GM15510 (cell line): ENCODE data around the gene GRIN3A.

Experiments used
- POLR2A ChIP-seq: IDR thresholded peaks from 3 replicates; pipeline ENCODE4 v1.6.1; 2011; ENCODE audit warnings: borderline replicate concordance; ENCODE audit not compliant: insufficient read length; ENCODE audit errors: extremely low read depth

The GRIN3A gene

DNA sequence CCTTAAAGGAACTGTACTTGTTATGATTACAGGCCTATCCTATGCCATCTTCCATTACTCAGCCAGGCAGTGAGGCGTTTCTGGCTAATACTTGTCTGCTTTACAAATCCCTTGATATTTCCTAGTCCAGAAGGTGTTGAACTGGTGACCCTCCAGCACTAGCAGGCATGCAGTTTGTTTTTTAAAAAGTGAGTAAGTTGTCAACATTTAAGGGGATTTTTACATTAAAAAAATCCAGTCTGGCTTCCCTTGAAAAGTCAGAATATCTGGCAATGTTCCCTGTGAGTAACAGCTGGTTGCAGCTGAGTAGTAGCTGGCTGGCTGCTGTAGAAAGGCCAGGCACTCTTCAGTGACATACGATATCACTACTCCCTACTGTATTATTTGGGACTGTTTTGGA, 21.8 kb downstream of the GRIN3A start:
- no peak for TF ChIP-seq POLR2A

DNA sequence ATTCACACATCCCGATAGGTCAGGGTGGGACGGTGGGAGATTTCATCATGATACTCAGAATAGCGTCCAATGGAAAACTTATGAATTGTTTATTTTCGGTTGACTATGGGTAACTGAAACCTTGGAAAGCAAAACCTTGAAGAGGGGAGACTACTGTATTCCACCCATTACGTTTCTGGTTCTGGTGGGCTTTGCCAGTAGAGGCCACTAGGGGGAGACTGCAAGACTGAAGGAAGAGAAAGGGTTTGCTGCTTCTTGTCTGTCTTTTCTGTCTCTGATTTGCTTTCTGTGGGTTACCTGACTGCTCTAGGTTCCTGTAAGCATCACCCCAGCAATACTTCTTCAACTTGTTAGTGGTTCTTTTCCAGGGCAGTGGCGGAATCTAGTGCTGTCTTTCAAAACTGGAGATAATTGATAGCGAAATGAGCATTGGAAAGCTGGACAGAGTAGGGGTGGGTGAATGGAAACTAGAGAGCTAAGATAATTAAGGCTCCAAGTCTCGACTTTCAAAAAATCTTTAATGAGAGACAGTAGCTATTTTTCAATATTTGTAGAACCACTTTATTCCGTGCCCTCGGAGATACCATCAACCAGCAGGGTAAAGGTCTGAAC, 27.0 kb downstream of the GRIN3A start:
- no peak for TF ChIP-seq POLR2A

DNA sequence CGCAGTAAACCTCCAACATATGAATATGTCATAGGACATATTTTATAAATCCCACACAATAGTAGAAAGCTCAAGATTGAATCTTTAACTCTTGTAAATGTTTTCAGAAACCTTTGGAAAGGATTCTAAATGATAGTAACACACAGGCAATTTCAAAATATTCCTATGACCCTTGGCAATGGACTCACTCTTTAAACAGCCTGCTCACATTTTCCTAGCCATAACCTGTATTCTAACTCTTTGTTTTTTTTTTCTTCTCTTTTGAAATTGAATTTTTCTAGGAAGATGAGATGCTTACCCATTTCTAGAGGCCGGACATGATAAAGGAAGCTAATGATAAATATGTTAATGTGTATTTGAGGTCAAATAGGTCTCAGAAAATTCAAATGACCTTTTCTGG, 29.6 kb downstream of the GRIN3A start:
- TF ChIP-seq POLR2A: no peak

DNA sequence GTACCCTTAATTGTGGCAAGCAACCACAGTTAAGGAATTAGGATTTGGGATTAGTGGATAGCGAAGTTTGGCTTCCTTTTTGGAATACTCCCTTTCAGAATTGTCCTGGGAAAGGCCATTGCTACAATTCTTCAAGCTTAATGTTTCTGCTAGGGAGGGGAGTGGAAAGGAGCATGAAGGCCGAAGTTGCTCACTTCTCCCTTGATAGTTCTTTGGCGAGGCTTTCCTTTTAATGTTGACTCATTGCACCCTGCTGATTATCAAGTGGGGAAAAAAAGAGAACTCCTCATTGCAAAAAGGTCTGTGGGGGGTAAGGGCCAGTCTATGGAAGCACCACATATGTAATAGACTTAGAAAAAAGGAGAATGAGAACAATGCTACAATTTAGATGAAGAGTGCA, 30.7 kb downstream of the GRIN3A start:
- TF ChIP-seq POLR2A: no peak

DNA sequence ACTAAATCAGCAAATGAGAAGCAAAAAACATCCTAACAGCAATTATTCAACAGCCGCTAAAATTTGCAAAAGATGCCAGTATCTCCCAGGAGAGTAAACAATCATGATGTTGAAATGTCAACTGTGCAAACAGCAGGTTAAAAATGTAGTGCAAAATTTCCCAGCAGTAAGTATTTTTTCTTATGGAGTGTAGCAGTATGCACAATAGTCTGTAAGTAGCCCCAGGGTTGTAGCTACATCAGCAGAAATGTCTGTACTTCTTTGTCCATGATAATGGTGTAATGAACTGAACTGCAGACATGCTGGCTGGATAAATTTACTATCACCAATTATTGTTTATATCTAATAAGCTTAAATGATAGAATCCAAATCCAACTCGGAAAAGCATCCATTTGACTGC, 31.4 kb downstream of the GRIN3A start:
- TF ChIP-seq POLR2A: no peak

DNA sequence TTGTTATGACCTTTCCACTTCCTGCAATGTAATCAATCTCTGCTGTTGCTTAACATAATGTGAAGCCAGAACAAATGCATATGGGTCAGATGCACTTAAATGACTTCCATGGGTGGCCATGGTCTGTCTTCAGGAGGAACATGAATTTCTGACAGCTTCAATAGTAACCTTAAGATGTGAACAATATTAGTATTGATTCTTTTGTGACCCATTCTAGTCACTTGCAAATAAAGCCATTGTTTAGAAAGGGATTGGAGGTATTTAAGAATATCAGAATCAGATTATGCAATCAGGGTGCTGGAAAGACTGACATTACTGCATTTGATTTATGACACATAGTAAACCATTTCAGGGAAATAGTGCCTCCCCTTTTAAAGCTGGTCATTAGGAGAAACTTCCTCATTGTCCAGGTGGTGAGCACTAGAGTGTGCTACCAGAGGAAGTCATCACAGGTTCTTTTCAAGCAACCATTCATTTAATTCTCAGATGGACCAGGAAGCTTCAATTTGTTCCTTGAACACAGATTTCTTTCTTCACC, 32.1 kb downstream of the GRIN3A start:
- no peak for TF ChIP-seq POLR2A

DNA sequence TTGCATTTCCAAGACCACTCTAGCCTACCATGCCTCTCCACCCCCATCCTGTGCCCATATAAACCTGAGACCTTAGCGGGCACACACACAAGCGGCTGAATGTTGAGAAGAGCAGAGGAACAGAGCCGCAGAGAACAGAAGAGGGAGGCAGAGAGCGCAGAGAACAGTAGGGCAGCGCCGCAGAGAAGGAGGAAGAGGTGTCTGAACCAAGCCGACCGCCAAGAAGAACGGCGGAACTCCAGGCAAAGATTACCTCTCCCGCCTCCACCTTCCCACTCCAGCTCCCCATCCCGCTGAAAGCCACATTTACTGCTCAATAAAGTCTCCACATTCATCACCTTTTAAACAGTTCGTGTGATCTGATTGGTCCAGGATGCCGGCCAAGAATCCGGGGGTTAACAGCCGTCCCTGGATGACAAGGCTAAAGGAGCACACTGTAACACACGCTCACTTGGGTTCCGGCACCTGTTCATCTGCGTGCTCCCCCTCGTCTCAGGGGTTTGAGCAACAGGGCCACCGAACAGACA, 33.2 kb downstream of the GRIN3A start:
- no peak for TF ChIP-seq POLR2A

DNA sequence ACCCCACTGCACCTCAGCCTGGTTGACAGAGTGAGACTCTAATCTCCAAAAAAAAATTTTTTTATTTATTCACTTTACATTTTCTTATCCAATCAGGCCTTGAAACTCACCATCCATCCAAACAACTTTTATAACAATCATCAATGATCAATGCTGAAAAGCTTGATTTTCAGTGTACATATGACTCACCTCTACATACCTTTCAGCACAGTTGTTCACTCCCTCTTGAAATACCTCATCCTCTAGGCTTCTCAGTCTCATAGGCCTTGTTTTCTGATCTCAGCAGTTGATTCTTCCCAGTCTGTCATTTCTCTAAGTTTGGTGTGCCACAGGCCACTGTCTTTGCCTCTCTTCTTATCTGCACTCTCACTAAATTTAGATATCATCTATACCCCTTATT, 36.2 kb downstream of the GRIN3A start:
- TF ChIP-seq POLR2A: no peak

DNA sequence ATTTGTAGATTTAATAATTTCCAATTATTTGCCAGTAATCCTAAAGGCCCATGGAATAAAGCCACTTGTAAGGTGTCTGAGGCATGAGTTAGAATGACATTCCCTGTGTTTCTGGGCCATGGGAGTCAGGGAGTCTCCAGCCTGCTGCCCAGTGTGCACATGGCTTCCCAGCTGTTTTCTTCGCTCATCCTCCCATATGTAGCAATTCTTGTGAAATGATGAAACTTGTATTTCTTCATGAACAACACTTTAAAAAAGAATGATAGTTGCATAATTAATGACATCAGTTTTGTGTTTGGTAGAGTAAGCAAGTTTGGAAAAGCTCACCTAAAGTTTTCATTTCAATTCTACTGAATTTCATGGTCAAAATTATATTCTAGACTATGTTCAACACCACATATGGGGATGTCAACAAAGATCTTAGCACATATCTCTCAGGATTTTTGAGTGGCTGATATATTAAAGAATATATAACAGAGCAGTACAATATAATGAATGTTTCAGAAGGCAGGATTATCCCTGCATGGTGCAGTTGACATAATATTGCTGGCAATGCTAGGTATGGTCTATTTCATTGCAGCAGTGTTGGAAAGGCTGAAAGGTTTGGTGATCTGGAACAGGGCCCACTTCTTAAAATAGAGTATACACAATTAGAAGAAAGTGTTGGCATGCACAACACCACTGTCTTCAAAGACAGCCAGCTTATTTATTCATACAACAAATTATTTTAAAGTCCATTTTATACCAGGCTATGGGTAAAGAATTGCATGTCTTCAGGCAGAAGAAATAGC, 44.7 kb downstream of the GRIN3A start:
- TF ChIP-seq POLR2A: no peak

DNA sequence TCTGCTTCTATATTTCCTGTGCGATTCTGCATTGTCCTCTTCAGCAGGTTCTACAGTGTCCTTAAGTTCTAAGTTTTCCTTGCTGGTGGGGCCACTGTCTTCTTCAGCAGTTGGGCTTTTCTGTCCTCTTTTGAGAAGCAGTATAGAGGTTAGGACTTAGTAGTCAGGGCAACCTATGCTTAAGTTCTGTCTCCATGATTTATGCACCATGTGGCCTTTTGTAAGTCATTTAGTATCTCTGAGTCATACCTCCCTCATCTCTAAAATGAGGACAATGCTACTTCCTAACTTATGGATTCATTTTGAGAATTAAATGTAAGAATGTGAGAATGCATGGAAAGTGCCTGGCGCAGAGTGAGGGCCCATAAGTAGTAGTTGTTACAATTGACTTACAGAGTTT, 46.8 kb downstream of the GRIN3A start:
- TF ChIP-seq POLR2A: no peak

DNA sequence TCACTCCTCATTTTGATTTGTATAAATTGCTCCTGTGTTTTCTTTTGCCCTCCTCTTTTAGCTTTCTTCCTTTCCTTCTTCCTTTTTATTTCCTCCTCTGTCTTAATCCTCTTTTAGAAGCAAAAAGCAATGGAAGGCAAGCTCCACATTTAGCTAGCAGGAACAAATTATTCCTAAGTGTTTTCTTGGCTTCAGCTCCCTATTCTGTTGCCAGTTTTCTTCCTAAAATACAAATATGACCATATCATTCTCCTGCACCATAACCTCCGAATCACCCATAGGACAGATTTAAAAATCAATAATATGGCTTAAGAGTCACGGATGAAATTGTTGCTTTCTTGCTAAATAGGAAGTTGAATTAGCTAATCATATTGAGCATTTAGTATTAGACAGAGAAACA, 49.4 kb downstream of the GRIN3A start:
- no peak for TF ChIP-seq POLR2A

DNA sequence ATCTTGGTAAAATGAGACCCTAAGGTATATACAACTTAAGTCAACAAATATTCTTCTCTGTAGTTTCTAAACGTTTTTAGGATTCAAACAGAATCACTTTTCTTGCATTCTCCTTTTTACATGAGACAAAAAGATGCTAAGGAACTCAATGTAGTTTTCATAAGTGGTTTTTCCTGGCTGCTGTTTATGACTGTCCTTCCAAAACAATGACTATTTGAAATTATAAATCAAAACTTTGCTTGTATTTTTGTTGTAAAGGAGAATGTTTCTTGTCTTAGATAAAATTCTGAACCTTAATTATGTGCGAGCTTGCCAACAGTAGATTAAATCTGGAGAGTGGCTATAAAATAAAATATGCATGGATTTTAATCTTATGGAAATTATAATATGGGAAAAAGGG, 53.8 kb downstream of the GRIN3A start:
- no peak for TF ChIP-seq POLR2A

DNA sequence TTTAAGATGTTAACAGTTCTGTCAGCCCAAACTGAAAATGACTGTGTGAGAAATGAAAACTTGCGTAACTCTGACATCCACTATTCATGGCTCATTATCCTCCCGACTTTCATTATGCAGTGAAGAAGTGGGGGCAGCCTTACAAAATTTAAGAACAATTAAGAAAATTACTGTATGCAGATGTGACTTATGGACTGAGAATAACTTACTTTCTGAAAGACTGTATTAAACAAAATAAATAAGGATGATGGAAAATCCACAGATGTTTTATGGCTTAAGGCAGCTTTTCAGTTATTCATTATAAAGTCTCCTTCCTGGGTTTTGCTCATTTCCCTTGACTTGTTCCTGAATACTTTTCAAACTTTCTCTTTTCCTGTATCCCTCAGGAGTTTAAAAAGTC, 55.2 kb downstream of the GRIN3A start:
- TF ChIP-seq POLR2A: no peak

DNA sequence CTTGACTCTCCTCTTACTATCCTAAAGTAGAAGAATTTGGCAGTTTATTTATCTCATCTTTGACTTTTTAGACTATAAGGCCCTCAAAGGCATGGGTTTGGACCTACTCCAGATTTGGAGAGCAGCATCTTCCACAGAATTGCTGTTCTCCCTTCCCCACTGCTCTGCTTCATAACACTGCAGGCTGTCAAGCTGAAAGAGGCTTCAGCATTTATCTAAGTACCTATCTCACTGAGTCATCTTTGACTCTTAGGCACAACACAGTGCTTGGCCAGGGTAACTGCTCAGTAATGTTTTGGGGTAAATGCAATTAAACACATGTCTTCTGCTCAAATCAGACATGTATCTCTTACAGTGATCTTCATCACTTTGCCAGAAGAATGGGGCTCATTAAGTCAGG, 60.6 kb downstream of the GRIN3A start:
- TF ChIP-seq POLR2A: no peak

DNA sequence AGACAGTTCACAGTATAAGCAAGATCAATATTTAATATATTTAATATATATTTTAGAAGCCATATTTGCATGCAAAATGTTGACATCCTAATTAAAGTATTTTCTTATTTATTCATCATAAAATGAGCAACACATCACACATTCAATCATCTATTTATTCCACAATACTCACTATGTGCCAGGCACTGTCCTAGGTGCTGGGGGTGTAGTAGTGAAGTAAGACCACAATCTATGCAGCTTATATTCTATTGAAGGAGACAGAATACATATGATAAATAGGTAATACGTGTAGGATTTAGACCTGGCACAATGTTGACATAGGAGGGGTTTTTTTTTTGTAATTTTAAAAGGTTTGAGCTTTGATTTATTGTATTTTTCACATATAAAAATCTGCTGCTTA, 63.1 kb downstream of the GRIN3A start:
- TF ChIP-seq POLR2A: no peak

DNA sequence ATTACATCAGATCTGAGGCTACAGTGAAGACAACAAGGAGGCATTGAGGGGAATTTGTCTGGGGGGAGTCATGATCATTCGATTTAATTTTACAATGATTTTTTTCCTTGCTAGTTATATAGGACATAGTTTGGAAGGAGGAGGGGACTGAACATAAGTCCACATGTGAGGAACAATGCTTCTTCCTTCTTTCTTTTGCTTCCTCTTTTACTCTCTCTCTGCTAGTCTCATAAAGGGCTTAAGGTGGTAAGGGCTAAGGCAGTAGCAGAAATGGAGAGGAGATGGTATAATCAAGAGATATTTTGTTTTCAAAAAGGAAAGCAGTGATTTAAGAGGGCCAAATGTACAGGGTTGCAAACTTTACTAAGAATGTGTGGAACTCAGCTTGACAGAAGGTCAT, 64.3 kb downstream of the GRIN3A start:
- TF ChIP-seq POLR2A: no peak
